NCI-H187 treated with DMSO at 0.1 percent for 48 hours (cell line): ENCODE data around the gene ZYX.
"Not testable (repeated sequence)": the region's sequence is repeated elsewhere in the genome, so short reads cannot be mapped to it uniquely, and the experiment has no call there.

Experiments used
- DNase-seq: peaks from one replicate; lab custom pipeline; 2025; lab: John Stamatoyannopoulos, UW

Gene ZYX

GRCh38 chr7:143385891-143386781 is 5.0 kb downstream of the ZYX start:
- DNase-seq, result no peak

GRCh38 chr7:143387156-143387975 is 6.2 kb downstream of the ZYX start:
- no peak for DNase-seq

DNA sequence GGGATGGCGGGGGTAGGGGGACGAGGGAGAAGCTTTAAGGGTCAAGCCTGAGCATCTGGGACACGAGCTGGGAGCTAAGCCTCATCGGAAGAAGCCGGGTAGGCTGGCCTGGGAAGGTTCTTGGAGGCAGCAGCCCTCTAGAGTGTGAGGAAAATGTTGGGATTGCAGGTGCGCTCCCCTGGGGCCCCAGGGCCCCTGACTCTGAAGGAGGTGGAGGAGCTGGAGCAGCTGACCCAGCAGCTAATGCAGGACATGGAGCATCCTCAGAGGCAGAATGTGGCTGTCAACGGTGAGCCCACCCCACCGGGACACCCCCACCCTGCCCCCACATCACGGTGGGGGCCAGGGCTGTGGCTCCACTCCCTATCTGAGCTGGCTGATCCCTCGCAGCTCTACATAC is 6.9 kb downstream of the ZYX start:
- no peak for DNase-seq

- no peak for DNase-seq
These were observed 7.5 kb downstream of the ZYX start for GRCh38 chr7:143388491-143389101.

GRCh38 chr7:143389316-143390103 is 8.4 kb downstream of the ZYX start:
- no peak for DNase-seq

- DNase-seq, result no peak
These were observed 9.1 kb downstream of the ZYX start for GRCh38 chr7:143390104-143390772.

- no peak for DNase-seq
These were observed 9.7 kb downstream of the ZYX start for GRCh38 chr7:143390773-143391317.

DNA sequence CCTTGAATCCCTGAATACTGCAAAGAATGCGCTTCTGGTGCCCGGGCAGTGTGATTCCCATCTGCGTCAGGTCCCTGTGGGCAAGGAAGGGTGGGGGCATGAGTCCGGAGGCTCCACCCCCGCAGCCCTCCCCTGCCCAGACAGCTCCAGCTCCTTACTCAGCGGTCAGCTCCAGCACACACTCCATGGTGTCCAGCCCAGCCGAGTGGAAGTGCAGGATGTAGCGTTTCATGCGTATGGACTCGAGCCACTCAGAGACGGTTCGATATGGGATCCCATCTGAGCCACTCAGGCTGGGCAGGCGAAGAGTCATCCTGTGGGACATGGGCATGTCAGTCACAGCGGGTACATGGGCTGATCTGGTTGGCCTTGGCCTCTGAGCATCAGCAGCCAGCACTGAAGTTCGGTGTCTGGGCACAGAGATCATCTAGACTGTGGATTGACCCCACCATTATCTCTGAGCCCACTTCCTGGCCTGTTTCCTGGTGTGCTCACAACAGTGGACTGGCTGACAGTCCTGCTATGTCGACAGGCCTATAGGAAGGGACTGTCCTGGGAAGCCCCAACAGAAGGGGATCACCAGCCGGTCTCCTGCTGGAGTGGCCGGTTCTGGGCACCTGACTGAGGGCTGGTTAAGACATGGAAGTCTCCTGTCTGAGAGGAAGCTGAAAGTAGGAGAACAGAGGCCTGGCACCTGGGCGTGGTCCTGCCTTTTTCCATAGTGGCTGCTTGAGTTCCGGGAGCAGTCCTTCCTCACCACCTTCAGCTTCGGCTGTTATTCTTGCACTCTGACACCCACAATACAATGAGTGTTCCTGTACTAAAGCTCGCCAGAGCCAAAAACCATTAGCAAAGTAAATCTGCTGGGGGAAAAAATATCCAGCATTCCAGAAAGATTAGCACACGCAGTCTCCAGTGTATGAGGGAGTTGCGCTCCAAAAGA is 10.6 kb downstream of the ZYX start:
- DNase-seq, result no peak

DNA sequence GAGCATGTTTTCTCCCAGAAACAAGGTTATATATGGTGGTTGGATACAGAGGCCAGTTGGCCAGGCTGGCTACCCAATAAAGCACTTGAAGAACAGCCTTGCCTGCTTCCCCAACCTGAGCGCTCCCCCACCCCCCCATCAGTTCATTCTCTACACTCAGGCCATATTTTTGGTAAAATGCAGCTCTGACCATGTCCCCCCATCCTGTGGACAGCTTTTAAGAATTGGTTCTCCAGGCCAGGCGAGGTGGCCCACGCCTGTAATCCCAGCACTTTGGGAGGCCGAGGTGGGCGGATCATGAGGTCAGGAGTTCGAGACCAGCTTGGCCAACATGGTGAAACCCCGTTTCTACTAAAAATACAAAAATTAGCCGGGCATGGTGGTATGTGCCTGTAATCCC is 11.3 kb downstream of the ZYX start:
- not testable (repeated sequence) for DNase-seq

DNA sequence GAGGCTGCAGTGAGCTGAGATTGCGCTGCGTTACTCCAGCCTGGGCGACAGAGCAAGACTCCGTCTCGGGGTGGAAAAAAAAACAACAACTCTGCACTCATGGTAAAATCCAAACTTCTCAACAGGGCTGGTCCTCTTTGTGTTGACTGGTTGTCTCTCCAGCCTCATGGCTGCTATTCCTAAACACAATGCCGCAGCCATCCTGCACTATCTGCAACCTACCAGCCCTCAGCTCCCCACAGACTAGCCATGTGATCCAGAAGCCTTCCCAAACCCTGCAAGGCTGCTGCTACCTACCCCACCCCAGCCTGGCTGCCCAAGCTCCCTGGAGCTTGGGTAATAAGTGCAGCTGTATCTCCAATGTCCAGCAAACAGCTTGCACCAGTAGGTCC is 11.7 kb downstream of the ZYX start:
- no peak for DNase-seq

GRCh38 chr7:143393267-143394041 is 12.3 kb downstream of the ZYX start:
- DNase-seq, result no peak

DNA sequence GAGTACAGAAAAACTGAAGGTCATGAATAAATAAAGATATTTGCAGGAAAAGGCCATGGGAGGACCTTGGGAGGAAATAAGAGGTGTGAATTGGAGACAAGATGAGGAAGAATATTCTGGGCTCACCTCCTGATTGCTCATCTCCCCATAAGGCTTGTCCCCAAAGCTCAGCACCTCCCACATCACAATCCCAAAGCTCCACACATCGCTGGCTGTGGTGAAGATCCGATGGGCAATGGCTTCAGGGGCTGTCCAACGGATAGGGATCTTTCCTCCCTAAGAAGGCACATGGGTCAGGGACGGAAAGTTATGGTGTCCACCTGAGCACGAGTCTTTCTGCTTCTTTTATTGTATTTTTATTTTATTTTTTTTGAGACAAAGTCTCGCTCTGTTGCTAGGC is 12.9 kb downstream of the ZYX start:
- DNase-seq, result no peak

GRCh38 chr7:143394777-143395176 is 13.6 kb downstream of the ZYX start:
- no peak for DNase-seq

DNA sequence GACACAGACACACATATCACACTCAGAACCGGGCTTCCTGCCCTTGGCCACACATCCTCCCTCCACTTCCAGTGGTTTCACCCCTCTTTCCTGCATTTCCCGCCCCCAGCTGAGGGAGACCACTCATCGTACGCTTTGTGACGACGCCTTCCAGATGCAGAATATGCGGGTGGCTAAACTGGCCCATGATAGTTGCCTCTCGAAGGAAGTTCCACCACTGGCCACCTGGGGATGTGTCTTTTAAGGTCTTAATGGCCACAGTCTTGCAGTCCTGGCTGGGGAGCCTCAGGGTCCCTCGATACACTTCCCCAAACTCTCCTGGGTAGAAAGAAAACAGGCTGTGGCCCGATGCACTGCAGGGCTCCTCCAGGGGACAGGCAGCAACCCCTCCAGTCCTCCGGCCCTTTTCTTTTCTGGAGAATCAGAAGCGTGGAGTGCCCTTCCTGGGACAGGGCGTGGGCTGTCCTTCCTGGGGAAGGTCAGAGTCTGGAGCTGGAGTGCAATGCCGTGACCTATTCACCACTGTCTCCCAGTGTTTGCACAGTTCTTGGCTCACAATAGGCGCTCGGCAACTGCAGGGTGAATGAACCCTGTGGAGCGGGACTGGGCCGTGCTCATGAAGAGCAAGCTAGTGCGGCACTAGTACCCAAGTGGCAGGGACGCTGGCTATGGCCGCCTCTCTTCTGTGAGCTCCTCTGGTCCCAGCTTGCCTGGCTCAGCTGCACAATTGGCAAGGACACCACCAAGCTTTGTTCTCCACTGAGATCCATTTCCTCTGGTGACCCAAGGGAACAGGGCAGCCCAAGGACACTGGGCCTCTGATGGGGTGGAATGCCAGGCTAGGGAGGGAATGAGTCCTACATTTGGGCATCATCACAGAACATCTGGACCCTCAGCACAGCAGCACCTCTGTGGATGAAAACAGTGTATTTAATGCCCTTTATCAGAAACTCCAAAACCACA is 14.3 kb downstream of the ZYX start:
- no peak for DNase-seq

DNA sequence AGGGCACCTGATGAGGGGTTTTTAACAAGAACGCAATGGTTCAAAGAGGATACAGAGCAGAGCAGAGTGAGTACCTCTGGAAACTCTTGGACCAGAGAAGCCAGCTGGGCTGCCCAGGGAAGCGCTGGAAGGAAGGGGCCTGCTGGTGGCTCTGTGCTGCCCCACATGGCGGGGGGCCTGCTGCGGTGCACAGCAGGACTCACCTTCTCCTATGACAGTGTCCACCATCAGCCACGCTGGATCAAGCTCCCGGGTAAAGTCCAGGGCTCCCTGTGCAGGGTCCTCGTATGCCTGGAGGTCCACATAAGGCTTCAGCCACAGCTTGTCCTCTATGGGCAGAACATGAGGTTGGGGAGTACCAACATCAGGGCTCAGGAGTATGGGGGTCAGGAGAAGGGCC is 15.0 kb downstream of the ZYX start:
- DNase-seq, result no peak

DNA sequence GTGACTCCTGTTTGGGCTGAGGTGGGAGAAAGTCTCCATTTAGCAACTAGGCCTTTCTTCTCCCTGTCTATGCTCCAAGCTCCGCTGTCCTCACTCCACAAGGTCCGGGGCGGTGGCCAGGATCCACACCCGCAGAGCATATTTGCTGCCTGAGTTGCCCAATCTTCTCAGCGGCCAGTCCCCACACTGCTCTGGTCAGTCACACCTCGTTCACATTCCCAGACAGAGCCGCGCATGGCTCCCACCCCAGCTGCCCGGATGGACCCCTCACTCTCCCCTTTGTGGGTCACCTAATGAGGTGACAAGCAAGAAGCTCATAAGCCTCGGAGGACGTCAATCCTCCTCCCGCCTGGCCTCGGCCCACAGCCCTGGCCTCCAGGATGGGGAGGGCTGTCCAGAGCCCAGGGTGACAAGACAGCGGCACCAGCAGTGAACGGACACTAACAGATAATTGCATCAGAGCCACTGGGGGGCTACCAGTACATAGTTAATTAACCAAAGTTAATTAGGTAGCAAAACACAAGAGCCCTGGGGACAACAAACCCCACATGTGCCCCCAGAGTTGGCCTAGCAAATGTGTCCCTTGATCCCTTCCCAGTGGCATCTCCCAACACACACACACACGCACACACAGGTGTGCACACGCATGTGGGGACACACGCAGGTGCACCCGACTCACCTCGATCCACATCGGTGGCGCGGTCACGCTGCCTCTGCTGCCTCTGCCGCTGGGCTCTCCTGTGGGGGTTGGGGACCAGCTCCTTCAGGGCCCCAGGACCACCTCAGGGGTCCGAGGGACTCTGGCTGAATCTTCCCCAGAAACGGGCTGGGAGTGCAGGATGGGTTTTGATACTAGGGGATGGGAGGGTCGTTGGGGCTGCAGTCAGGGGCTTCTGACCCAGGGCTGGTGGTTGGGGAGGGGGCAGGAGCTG is 15.7 kb downstream of the ZYX start:
- no peak for DNase-seq
